A673 (cell line): ENCODE results near the gene KIF2C. TPM values are rescaled to one million over a fixed set of nuclear protein-coding genes. Genes with fewer than 3 reads are reported as not detected.

ENCODE experiments used
- BruUV-seq: library from RNA; stranded (reverse); fragments of 400-500 nt; replicated peaks from 2 replicates; lab custom pipeline; 2021; lab: Mats Ljungman, UMichigan
- CTCF ChIA-PET: fragments of 300-600 bp; sonication (Branson Sonifier 250); formaldehyde crosslinking; loops from one replicate; lab custom pipeline; 2022; ENCODE audit warnings: antibody characterized with exemption; lab: Charles Lee
- POLR2A ChIA-PET: fragments of 300-600 bp; sonication (Branson Sonifier 250); formaldehyde crosslinking; loops from one replicate; lab custom pipeline; 2022; ENCODE audit warnings: antibody characterized with exemption; ENCODE audit not compliant: low non-redundant PET; lab: Charles Lee
- DNase-seq: peaks from one replicate; pipeline ENCODE4 v3.0.0-alpha.2; 2015; ENCODE audit warnings: low spot score
- H3K27ac ChIP-seq: fragments of 200-600 bp; sonication (generic); 2 replicates; pipeline ENCODE4 v1.5.1; 2016; ENCODE audit warnings: mixed run types, low read depth, mild to moderate bottlenecking, mixed read lengths, antibody characterized with exemption, low read length; ENCODE audit not compliant: poor library complexity, severe bottlenecking
- H3K27me3 ChIP-seq: fragments of 200-600 bp; sonication (generic); replicated peaks from 2 replicates; pipeline ENCODE4 v1.6.1; 2017; ENCODE audit warnings: mixed run types, low read depth, mild to moderate bottlenecking, mixed read lengths, antibody characterized with exemption, low read length; ENCODE audit not compliant: insufficient read depth, poor library complexity
- H3K36me3 ChIP-seq: fragments of 200-600 bp; sonication (generic); 2 replicates; pipeline ENCODE4 v1.6.1; 2016; ENCODE audit warnings: mixed run types, mild to moderate bottlenecking, mixed read lengths, antibody characterized with exemption, low read length; ENCODE audit not compliant: insufficient read depth, poor library complexity, severe bottlenecking
- H3K4me1 ChIP-seq: fragments of 200-600 bp; sonication (generic); 2 replicates; pipeline ENCODE4 v1.6.1; 2017; ENCODE audit warnings: mixed run types, mild to moderate bottlenecking, mixed read lengths, antibody characterized with exemption, low read length; ENCODE audit not compliant: insufficient read depth, poor library complexity, severe bottlenecking
- H3K4me3 ChIP-seq: fragments of 200-600 bp; sonication (generic); 2 replicates; pipeline ENCODE4 v1.5.1; 2016; ENCODE audit warnings: low read depth, mixed run types, mild to moderate bottlenecking, mixed read lengths, low read length; ENCODE audit not compliant: poor library complexity, severe bottlenecking
- H3K9me3 ChIP-seq: fragments of 200-600 bp; sonication (generic); 2 replicates; pipeline ENCODE4 v1.6.1; 2016; ENCODE audit warnings: mixed run types, low read depth, mild to moderate bottlenecking, mixed read lengths, antibody characterized with exemption, low read length; ENCODE audit not compliant: poor library complexity, severe bottlenecking
- EZH2 ChIP-seq: fragments of 200-600 bp; sonication (generic); IDR thresholded peaks from 2 replicates; pipeline ENCODE4 v1.6.1; 2017; ENCODE audit warnings: borderline replicate concordance, low read depth, mild to moderate bottlenecking, mixed read lengths, antibody characterized with exemption, low read length; ENCODE audit not compliant: poor library complexity, severe bottlenecking
- intact Hi-C: fragments of 100-400 bp; cut with micrococcal nuclease; formaldehyde crosslinking; loops from one replicate; pipeline ENCODE4 v1.10.0; 2022; ENCODE audit not compliant: unreplicated experiment
- total RNA-seq: library from RNA; stranded (reverse); gene quantifications from 2 replicates; pipeline ENCODE4 v1.2.3, GENCODE V29; 2021
- TF ChIP-seq, protein P1 (sequence below): fragments of 300-800, 200-600 bp; sonication (generic); conservative IDR thresholded peaks from 2 replicates; pipeline ENCODE4 v1.5.1; 2017; ENCODE audit warnings: low read depth, mild to moderate bottlenecking, antibody characterized with exemption, low read length, moderate library complexity, mixed read lengths

The KIF2C gene
- total RNA-seq, 1 experiment from 2014 or later: 127 TPM

GRCh38 chr1:44694863-44695478, 44.7 kb upstream of the KIF2C start:
- Histone ChIP-seq H3K27me3 (no peaks in the 10 kb centered on the region), H3K9me3 (no peaks in the 10 kb centered on the region), H3K36me3 (no peaks in the 10 kb centered on the region), H3K4me3 (no peak overlapping the region), H3K4me1 (no peaks in the 10 kb centered on the region), H3K27ac (no peak overlapping the region)
- no TSS peak for BruUV-seq
- intact Hi-C loops: no loop called here
- ChIA-PET CTCF (no interaction called here), POLR2A (no interaction called here)
- TF ChIP-seq EZH2: no peak
- TF ChIP-seq, protein P1, sequence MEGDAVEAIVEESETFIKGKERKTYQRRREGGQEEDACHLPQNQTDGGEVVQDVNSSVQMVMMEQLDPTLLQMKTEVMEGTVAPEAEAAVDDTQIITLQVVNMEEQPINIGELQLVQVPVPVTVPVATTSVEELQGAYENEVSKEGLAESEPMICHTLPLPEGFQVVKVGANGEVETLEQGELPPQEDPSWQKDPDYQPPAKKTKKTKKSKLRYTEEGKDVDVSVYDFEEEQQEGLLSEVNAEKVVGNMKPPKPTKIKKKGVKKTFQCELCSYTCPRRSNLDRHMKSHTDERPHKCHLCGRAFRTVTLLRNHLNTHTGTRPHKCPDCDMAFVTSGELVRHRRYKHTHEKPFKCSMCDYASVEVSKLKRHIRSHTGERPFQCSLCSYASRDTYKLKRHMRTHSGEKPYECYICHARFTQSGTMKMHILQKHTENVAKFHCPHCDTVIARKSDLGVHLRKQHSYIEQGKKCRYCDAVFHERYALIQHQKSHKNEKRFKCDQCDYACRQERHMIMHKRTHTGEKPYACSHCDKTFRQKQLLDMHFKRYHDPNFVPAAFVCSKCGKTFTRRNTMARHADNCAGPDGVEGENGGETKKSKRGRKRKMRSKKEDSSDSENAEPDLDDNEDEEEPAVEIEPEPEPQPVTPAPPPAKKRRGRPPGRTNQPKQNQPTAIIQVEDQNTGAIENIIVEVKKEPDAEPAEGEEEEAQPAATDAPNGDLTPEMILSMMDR: no peak
- no peak for DNase-seq

DNA sequence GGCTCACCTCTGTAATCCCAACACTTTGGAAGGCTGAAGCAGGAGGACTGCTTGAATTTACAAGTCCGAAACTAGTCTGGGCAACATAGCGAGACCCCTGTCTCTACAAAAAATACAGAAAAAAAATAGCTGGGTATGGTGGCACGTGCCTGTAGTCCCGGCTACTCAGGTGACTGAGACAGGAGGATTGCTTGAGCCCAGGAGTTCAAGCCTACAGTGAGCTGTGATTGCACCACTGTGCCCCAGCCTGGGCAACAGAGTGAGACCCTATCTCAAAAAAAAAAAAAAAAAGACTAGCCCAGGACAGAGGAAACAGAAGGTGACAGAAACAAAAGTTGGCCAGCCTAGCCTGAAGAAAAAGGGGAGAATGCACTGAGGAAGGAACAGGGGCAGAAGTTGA, 44.0 kb upstream of the KIF2C start:
- no peaks in the 10 kb centered on the region for H3K9me3 ChIP-seq

DNA sequence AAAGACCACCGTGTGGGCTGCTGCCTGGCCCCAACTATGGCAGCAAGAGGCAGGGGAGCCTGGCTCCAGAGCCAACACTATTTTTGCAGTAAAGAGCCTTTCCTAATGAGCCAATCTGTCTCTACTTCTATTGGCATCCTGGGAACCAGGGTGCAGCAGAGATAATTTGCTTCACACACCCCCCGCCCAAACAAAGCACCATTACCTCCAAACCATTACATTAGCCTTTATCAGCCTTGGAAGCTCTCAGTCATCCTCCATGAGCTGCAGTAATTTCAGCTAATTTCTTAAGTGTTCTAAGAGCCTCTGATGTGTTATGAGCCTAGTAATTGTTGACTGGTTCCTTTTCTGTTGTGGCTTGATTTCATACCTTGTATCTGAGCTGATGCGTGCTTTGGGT, 43.5 kb upstream of the KIF2C start:
- no TSS peak for BruUV-seq
- intact Hi-C loops: no loop called here
- no peak for TF ChIP-seq EZH2
- TF ChIP-seq, protein P1: no peak
- Histone ChIP-seq H3K27me3 (no peaks in the 10 kb centered on the region), H3K27ac (no peak overlapping the region), H3K36me3 (no peaks in the 10 kb centered on the region), H3K4me1 (no peaks in the 10 kb centered on the region), H3K9me3 (no peaks in the 10 kb centered on the region), H3K4me3 (no peak overlapping the region)
- POLR2A ChIA-PET: no interaction called here
- CTCF ChIA-PET: no interaction called here
- no peak for DNase-seq

More for the DNA sequence above, 44.0 kb upstream of the KIF2C start:
- no peak for DNase-seq
- Histone ChIP-seq H3K27ac (no peak overlapping the region), H3K4me3 (no peak overlapping the region), H3K4me1 (no peaks in the 10 kb centered on the region), H3K36me3 (no peaks in the 10 kb centered on the region), H3K27me3 (no peaks in the 10 kb centered on the region)
- intact Hi-C loops: no loop called here
- CTCF ChIA-PET: no interaction called here
- TF ChIP-seq, protein P1: no peak
- no peak for TF ChIP-seq EZH2
- BruUV-seq: no TSS peak
- POLR2A ChIA-PET: no interaction called here
